ENCODE measurements around the gene DGAT2.
A peak's percentile ranks its signal among the peaks of the same experiment; 100 is the strongest.
"Not testable (repeated sequence)": the region's sequence is repeated elsewhere in the genome, so short reads cannot be mapped to it uniquely, and the experiment has no call there.

Gene DGAT2, protein sequence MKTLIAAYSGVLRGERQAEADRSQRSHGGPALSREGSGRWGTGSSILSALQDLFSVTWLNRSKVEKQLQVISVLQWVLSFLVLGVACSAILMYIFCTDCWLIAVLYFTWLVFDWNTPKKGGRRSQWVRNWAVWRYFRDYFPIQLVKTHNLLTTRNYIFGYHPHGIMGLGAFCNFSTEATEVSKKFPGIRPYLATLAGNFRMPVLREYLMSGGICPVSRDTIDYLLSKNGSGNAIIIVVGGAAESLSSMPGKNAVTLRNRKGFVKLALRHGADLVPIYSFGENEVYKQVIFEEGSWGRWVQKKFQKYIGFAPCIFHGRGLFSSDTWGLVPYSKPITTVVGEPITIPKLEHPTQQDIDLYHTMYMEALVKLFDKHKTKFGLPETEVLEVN

DNA sequence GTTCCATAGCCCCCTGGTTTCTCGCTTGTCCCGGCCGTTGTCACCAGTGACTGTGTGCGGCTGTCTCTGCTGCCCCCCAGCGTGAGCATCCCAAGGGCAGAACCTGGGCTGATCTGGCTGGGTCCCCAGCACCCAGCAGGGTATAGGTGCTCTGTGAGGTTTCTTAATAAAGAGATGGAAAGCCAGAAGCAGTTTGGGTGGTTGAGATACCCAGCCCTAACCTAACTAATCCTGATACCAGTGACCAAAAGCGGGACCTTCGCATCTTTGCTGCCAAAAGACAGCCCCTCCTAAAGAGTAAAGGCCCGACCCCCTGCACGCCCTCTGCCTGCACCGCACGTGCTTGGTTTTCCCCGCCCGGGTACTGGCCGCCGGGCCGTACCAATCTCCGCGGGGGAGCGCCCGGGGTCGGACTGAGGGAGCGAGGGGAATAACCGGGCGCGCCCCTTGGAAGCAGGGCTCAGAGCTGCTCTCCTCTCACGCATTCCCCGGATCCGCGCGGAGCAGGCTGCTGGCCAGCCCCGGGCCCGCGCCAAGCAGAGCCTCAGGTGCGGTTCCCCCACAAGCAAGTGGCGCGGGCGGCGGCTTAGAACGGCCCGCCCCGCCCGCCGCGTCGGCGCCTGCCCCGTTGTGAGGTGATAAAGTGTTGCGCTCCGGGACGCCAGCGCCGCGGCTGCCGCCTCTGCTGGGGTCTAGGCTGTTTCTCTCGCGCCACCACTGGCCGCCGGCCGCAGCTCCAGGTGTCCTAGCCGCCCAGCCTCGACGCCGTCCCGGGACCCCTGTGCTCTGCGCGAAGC, at the start of gene DGAT2:
Gene DGAT2 (plus strand): TSS at position 667 of the 797 bp plus-strand sequence. CDS start 214 bp downstream, outside the sequence.
- peak; percentile 58 for DNase-seq

DNA sequence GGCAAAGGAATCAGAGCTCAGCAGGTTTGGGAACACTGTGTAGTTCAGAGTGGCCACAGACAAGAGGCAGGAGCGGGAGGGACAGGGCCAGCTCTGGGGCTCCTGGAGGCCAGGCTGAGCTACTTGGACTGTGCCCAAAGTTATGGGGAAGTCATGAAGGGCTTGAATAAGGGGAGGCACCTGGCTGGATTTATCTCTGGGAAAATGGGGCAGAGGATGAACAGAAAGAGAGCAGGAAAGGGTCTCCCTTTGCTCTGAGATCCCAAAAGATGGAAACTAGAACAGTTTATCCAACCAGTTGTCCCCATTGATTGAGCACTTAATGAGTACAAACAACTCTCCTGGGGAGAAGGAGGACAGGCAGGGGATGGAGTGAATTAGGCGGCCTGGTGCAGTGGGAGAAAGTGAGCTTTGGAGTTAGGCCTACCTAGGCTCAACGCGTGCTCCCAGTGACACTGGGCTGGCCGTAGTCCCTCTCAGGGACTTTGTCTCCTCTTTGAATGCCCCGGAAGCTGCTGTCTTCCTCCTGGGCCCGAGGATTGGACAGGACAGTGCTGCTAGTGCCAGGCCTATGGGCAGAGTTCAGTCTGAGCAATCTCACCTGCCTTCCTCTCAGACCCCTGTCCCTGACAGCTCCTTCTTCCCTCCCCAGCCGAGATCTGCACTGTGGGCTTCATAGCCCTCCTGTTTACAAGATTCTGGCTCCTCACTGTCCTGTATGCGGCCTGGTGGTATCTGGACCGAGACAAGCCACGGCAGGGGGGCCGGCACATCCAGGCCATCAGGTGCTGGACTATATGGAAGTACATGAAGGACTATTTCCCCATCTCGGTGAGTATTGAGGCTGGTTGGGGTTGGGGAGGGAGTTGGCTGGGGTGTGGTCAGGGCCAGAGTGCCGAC, 49.0 kb upstream of the DGAT2 start:
- no peak for DNase-seq

DNA sequence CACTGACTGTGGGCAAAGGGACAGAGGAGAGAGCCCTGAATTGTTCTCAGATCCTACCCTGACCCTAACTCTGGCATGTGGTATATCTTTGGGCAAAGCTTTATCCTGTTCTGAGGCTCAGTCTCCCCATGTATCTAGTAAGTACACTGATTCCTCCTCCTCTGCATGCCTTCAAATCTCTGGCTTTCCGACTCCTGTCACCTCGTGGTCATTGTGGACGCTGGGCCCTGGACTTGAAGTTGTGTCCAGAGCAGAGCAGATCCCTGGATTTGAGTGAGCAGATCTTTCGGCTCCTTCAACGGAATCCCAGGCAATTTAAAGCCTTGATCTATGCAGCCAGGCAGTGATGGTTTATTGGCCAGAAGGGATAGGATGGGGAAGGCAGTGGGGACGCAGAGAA, 47.9 kb upstream of the DGAT2 start:
- no peak for DNase-seq

DNA sequence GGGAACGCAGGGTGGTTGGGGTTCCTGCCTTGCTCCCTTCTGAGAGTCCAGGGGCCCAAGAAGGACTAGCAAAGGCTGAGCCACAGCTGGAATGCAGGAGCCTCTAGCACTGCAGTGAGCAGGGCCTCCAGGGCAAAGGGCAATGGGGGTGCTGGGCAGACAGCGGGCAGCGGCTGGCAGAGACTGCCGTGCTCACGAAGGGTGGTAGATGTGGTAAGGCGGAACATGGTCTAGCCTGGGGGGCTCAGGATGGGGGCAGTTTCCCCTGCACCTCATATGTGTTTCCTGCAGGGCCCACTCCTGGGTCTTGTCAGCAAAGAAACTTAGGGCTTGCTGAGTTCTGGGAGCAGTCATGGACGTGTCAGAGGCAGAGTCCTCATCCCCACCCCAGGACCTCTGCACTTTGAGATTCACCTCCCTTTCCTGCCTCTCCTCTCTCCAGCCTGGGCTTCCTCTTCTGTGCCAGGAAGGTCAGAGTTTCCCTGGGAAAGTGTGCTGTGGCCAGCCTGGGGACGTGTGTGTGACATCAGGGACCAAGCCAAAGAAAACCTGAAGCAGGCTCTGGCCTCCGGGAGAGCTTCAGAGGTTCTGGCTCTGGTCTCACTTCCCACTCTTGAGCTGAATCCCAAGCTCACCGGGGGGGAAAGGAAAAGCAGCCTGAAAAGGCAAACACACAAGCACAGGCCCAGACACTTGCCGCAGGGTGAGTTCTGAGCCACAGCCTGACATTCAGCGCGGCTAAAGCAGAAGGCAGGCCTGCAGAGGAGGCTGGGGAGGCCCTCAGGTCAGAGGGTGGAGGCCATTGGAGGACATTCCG, 46.5 kb upstream of the DGAT2 start:
- no peak for DNase-seq

DNA sequence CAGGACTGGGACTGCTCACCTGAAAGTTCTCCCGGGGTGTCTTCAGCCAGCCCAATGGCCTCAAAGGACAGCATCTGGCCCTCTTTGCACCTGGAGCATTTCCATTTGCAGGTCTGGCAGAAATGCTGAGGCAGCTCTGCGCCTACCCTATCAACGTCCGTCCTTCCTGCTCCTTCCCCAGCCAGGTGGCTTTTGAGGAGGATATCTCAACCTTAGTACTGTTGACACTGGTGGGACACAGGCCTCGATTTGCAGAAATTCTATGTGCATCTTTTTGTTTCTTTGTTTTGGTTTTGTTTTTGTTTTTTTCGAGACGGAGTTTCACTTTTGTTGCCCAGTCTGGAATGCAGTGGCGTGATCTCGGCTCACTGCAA, 45.9 kb upstream of the DGAT2 start:
- DNase-seq, result no peak

DNA sequence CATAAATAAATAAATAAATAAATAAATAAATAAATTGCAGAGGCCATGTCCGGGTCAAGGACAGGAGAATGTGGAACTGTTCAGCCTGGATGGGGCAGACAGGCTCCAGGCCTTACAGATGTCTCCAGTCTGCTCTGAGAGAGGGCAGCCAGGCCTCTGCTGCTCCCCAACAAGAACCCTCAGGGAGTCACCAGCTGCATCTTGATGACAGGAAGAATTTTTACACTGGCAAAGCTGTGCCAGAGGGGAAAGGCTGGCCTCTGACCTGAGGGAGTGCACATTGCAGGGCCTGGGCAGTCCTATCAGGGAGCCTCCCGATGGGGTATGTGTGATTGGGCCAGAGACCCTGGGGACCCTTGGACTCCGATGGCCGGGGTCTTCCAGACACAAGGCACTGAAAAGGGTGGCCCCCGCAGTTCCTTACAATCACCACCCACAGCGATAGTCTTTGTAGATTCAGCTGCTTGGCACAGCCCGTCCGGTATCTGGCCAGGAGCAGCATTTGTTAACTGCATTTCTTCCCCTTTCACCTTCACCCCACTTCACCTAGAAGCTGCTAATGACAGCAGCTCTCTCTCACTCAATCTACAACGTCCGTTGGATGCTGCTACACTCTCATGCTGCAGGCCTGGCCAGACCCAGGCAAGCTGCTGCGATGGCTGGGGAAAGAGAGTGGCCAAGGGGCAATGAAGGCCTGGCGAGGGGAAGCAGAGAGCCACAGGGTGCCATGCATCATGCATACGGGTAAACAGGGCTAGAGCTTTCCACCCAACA, 42.8 kb upstream of the DGAT2 start:
- no peak for DNase-seq

DNA sequence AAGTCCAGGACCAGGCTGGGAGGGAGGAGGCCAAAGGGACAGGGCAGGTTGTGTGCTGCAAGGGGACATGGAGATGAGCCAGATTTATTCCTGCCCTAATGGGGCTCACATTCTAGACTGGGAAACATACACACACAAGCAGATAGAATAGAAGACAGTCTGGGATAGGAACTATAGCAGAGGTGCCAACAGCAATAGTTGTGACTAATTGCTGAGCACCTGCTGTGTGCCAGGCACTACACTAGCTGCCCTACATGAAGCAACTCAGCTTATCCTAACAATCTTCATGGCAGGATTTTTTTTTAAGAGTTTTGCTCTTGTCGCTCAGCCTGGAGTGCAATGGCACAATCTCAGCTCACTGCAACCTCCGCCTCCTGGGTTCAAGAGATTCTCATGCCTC, 39.6 kb upstream of the DGAT2 start:
- no peak for DNase-seq

DNA sequence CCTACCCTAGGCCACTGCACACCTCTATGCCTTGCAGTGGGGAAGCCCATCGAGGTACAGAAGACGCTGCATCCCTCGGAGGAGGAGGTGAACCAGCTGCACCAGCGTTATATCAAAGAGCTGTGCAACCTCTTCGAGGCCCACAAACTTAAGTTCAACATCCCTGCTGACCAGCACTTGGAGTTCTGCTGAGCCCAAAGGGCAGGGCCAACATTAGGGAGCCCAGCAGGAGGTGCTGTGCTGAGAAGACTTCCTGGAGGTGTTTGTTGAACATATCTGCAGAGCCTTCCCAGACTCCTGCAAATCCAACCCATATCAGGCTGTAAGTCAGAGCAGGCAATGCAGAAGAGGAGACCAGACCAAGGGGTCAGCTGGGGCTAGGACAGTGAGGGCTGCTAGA, 37.5 kb upstream of the DGAT2 start:
- DNase-seq, result no peak

DNA sequence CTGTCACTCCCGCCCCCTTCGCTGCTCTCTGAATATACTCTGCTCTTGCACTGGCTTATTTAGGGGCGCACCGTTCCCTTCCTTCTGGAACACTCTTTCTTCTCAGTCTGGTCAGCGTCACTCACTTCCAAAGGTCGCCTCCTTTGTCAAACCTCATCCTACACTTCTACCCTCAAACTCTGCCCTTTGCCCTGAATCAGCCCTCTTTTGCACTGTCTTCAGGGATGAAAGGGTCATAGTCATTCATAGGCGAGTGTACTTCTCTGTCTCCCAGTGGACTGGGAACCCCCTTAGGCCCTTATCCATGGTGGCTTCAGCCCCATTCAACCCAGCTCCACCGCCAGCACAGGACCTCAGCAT, 35.5 kb upstream of the DGAT2 start:
- no peak for DNase-seq

DNA sequence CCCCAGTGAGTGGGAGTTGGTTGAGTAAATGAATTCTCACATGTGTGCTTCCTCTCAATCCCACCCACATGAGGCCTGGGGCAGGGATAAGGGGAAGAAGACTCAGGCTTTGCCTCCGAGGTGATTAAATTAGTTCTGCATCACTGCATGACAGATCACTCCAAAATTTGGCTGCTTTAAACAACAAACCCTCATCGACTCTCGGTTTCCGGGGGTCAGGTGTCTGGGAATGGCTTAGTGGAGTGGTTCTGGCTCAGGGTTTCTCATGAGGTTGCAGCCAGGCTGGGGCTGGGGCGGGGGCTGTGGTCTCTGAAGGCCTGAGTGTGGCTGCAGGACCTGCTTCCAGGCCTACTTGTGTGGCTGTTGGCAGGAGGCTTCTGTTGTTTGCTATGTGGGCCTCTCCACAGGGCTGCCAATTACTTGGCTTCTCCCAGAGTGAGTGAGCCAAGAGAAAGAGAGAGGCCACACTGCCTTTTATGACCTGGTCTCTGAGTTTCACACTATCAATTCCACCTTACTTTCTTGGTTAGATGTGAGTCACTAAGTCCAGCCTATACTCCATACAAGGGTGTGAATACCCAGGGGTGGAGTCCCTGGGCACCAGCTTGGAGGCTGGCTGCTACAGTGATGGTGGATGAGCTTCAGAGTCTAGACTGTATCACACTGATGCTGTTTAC, 35.0 kb upstream of the DGAT2 start:
- no peak for DNase-seq

DNA sequence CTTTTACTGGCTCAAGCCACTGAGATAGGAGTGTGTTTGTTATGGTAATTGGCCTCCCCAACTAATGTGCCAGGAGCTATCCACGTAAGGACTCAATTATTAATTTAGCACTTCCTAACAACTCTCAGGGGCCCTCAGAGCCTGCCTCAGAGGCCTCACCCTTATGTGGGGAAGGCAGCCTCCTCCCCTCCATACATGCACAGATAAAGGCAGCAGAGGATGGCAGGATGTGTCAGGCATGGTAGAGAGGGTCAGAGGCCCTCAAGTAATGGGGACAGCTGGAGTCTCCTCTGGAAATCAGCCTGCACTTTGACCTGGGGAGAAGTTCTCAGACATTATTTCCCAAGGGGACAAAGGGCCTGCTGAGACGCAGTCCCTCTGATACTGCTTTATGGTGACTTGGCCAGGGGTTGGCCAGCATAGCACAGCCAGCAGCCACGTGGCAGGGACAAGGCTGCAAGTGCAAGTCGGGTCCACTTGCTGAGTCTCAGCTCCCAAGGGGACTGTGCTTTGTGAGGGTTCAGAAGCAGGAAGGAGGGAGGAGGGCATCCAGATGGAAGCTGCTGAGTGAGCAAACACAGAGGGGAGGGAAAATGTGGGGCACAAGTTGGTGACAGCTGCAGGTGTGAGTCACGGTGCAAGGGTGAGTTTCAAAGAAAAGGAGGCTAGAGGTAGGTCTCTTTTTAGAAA, 33.9 kb upstream of the DGAT2 start:
- DNase-seq, result no peak

DNA sequence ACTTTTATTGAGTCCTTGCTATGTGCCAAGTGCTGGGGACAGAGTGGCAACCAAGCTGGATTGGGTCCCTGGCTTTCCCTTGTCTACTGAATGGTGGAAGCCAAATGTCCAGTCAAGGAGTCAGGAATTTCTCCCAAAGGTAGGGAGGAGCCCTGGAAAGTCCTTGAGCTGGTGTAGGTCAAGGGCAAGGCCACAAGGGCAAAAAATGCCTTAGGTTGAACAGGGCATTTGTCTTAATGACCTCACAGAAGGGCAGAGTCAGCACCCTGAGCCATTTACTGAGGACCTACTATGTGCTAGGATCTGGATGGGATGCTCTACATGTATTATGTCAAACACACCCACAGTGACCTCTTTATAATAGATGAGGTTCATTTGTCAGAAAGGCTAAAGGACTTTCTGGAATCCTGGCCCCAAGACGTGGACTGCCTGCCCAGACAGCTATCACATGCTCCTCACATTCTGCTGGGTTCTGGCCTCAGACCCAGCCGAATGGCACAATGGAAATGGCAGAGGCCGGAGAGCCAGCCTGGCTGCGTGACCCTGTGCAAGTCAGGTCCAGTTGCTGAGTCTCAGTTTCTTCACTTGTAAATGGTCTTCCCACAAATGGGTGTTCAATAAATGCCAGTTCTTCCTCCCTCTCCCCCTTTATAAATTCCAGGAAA, 33.3 kb upstream of the DGAT2 start:
- no peak for DNase-seq

DNA sequence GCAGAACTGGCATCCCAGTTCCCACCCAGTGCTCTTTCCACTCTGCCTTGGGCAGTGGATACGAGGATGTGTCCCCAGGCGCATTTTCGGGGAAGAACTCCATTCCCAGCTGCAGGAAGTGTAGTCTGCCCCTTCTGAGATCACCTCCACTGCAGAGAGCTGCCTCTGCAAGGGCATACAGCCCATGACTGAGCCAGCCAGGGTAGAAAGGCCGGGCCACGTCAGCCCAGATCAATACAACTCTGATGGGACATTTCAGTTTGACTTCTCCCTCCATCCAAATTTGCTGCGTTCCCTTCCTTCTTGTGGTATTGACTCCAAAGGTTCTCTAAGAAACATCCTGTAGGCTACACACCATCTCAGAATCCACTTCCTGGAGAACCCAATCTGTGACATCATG, 31.3 kb upstream of the DGAT2 start:
- no peak for DNase-seq

DNA sequence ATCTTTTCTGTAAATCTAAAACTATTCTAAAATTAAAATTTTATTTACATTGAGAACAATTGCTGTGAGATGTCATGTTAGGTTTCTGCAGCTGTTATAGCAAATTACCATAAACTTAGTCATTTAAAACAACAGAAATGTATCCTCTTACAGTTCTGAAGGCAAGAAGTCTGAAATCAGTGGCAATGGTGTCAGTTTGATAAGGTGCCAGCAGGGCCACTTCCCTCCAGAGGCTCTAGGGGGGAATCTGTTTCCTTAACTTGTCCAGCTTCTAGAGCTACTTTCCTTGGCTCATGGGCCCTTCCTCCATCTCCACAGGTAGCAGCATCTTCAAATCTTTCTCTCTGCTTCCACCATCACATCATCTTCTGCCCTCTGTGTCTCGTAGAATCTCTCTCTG, 27.9 kb upstream of the DGAT2 start:
- DNase-seq, result no peak

DNA sequence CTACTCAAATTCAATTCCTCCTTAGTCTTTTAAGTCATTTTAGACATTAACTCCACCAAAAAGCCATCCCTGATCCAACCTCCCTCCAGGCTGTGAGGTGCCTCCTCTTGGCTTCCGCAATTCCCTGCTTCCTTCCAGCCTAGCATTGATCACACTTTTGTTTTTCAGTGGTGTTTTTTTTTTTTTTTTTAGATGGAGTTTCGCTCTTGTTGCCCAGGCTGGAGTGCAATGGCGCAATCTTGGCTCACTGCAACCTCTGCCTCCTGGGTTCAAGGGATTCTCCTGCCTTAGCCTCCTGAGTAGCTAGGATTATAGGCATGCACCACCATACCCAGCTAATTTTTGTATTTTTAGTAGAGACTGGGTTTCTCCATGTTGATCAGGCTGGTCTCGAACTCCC, 25.4 kb upstream of the DGAT2 start:
- not testable (repeated sequence) for DNase-seq

DNA sequence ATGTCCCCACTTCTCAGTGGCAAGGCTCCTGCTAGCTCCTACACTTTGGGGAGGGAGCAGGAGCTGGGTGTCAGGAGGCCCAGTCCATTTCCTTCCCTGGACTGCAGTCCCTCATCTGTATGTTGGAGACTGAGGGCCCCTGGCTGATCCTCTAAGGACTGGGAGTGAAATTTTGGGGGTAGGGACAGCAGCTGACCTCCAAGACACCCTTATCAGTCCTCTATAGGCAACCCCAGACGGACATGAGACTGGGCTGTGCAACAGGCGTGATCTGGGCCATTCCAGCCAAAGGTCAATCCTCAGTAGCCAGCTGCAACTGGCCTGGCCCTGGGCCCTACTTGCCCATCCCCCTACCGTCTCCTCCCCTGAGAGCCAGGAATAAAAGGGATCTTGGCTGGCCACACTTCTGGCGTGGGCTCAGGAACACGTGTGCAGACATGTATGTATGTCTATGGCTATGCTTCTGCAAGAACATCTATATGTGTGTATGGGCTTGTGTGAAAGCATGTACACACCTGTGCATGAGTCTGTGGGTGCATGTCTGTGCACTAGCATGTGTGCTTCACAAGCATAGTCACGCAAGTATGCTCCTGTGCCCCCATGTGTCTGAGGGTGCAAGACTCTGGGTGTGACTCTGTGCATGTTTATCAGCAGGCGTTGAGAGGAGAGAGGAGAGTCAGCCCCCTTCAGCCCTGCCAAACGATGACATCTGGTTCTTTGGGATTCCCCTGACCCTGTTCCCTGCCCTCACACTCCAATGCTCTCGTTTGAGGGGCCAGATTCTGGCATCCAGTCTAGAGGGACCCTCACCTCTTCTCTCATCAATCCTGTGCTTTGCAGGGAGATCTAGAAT, 24.6 kb upstream of the DGAT2 start:
- DNase-seq, result no peak

DNA sequence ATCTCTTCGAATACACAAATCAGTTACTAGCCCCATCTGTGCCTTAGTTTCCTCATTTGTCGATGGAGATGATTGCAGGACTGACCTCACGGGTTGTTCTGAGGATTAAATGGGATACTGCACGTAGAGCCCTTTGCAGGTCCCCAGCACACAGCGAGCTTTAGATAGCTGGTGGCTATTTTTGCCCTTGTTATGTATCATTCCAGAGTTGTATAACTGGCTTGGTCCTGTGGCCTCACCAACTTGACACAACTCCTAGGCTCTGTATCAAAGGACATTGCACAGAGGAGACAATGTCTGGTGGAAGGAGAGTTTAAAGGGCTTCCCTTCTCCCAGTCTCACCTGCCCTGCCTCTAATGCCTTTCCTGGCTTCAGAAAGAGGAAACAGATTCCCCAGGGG, 22.8 kb upstream of the DGAT2 start:
- no peak for DNase-seq

DNA sequence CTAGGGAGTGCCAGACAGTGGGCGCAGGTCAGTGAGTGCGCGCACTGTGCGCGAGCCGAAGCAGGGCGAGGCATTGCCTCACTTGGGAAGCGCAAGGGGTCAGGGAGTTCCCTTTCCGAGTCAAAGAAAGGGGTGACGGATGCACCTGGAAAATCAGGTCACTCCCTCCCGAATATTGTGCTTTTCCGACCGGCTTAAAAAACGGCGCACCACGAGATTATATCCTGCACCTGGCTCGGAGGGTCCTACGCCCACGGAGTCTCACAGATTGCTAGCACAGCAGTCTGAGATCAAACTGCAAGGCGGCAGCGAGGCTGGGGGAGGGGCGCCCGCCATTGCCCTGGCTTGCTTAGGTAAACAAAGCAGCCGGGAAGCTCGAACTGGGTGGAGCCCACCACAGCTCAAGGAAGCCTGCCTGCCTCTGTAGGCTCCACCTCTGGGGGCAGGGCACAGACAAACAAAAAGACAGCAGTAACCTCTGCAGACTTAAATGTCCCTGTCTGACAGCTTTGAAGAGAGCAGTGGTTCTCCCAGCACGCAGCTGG, 19.8 kb upstream of the DGAT2 start:
- DNase-seq, result not testable (repeated sequence)

DNA sequence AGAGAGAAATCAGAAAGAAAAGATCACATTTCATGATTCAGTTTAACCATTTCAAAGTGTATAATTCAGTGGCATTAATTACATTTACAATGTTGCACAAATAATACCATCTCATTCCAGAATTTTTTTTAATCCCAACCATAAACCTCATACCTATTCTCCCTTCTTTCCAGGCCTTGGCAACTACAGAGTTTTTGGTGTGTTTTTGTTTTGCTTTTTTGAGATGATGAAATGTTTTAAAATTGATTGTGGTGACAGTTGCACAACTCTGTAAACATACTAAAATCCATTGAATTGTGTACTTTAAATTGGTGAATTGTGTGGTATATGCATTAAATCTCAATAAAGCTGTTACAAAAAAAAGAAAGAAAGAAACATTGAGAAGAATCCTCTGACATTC, 13.6 kb upstream of the DGAT2 start:
- DNase-seq, result not testable (repeated sequence)

All from NCI-H226 (cell line).